ENCODE results near the gene SYT17.

GRCh38 chr16:19175492-19176262 is 7.6 kb downstream of the SYT17 start:
- TF ChIP-seq, protein P1, sequence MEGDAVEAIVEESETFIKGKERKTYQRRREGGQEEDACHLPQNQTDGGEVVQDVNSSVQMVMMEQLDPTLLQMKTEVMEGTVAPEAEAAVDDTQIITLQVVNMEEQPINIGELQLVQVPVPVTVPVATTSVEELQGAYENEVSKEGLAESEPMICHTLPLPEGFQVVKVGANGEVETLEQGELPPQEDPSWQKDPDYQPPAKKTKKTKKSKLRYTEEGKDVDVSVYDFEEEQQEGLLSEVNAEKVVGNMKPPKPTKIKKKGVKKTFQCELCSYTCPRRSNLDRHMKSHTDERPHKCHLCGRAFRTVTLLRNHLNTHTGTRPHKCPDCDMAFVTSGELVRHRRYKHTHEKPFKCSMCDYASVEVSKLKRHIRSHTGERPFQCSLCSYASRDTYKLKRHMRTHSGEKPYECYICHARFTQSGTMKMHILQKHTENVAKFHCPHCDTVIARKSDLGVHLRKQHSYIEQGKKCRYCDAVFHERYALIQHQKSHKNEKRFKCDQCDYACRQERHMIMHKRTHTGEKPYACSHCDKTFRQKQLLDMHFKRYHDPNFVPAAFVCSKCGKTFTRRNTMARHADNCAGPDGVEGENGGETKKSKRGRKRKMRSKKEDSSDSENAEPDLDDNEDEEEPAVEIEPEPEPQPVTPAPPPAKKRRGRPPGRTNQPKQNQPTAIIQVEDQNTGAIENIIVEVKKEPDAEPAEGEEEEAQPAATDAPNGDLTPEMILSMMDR (conservative IDR thresholded peaks at IDR 0.05; ENCODE audit: low read length): no peak
- no peak for TF ChIP-seq EZH2phosphoT487 (IDR thresholded peaks at IDR 0.05; ENCODE audit: borderline replicate concordance)

Measured in Loucy (cell line).